NCI-H1092 treated with DMSO at 0.1 percent for 48 hours (cell line): ENCODE results near the gene HSPA2.
"Not testable (repeated sequence)": the region's sequence is repeated elsewhere in the genome, so short reads cannot be mapped to it uniquely, and the experiment has no call there.

Experiments used
- DNase-seq: peaks from one replicate; lab custom pipeline; 2025; lab: John Stamatoyannopoulos, UW

HSPA2 gene

DNA sequence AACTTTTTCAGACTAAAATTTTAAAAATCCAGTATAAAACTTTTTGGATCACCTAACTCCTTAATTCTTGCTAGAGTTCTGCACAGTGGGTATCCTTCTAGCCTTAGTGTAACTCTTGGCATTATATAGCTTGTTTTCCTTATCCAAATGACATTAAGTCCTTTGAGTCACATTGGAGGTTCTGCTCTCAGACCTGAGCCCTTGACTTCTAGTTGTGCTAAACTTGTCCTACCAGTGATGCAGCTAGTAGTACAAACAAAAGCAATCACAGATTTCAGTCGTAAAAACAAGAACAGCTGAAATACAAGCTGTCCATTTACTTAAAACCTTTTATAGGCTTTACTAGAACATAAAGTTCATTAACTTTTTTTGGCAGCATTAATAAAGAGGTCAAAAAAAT, 25.5 kb upstream of the HSPA2 start:
- DNase-seq, result no peak

DNA sequence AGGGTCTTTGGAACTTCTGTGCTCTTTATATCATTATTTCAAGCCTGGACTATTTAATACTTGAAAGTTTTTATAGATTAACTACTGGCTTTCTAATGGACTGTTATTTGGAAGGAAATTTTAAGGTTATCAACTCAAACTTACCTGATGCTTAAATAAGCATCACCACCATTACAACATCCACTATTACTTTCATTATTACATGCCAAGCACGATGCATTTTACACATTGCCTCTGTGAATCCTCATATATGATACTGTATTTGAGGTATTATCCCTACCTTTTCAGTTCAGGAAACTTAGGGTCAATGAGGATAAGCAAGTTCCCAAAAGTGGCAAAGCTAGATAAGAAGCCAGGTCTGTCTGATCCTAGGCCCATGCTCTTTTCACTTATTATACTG, 23.6 kb upstream of the HSPA2 start:
- DNase-seq, result no peak

DNA sequence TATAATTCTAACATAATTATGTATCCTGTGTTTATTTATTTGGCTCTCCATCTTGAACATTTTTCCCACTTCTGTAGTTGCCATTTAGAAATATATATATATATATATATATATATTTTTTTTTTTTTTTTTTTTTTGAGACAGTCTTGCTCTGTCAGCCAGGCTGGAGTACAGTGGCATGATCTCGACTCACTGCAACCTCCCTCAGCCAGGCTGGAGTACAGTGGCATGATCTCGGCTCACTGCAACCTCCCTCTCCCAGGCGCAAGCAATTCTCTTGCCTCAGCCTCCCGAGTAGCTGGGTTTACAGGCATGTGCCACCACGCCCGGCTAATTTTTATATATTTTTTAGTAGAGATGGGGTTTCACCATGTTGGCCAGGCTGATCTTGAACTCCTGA, 22.9 kb upstream of the HSPA2 start:
- not testable (repeated sequence) for DNase-seq

DNA sequence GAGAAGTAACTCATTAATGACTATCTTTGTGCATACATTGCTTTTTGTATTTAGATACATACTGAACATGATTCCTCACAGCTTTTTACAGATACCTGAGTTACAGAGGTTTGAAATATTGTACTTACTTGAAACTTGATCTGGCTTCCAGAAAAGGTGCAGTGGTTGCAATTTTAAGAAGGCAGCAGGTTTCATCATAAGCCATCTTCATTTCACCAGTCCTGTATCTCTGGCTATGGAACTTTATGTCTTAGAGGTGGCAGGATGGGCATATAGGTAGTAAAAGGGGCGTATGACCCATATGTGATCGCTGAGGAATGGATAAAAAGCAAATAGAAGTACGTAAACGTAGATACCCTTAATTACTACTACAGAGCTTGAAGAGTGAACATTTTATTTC, 22.3 kb upstream of the HSPA2 start:
- DNase-seq, result no peak

DNA sequence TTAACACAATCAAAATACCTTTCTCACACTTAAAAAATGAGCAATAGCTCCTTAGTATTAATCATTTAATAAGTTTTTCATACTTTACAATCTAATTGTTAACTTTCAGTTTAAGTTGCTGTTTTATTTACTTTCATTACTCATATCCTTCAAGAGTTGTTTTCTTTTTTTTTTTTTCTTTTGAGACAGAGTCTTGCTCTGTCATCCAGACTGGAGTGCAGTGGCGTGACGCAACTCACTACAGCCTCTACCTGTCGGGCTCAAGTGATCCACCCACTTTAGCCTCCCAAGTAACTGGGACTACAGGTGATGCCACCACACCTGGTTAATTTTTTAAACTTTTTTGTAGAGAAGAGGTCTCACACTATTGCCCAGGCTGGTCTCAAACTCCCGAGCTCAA, 19.8 kb upstream of the HSPA2 start:
- no peak for DNase-seq

DNA sequence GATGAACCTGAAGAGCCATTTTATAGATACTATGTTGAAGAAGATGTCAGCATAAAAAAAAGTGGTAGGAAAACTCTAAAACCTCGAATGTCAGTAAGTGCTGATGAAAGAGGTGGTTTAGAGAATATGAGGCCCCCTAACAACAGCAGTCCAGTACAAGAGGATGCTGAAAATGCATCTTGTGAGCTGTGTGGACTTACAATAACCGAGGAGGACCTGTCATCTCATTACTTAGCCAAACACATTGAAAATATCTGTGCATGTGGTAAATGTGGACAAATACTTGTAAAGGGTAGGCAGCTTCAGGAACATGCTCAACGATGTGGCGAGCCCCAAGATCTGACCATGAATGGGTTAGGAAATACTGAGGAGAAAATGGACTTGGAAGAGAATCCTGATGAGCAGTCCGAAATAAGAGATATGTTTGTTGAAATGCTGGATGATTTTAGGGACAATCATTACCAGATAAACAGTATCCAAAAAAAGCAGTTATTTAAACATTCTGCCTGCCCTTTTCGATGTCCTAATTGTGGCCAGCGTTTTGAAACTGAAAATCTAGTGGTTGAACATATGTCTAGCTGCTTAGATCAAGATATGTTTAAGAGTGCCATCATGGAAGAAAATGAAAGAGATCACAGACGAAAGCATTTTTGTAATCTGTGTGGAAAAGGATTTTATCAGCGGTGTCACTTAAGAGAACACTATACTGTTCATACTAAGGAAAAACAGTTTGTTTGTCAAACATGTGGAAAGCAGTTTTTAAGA, 17.8 kb upstream of the HSPA2 start:
- DNase-seq, result no peak

DNA sequence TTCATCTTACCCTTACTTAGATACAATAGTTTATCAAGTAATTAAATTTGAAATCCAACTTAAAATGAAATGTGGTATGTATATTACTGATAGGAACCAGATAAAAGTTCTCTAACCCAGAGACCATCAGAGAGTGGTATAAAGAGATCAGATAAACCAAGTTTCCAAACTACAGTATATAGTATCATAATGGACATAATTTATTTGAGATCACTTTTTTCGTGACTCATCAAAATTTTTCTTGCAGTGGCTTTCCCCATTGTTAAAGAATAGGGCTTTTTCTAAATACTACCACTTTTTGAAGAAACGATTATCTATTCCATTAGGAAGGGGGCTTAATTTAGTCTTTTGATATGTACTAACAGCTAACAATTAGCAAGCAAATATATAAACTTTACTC, 15.2 kb upstream of the HSPA2 start:
- DNase-seq, result no peak

DNA sequence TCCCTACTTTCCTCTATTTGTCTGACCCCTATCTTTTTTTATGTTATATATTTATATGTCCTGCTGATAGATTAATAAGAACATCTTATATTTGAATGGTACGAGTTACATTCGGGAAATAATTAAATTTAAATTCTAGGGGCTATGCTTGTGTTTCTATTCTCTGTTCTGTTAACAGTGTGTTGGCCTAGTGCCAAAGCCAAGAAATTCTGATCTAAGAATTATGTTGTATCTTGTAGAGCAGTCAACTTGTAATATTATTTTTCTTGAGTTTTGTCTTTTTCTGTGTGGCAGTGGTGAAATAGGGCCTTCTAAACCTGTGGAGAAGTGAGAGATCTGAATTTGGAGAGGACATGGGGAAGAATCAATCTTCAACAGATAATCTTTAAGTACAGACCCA, 9.0 kb upstream of the HSPA2 start:
- no peak for DNase-seq

DNA sequence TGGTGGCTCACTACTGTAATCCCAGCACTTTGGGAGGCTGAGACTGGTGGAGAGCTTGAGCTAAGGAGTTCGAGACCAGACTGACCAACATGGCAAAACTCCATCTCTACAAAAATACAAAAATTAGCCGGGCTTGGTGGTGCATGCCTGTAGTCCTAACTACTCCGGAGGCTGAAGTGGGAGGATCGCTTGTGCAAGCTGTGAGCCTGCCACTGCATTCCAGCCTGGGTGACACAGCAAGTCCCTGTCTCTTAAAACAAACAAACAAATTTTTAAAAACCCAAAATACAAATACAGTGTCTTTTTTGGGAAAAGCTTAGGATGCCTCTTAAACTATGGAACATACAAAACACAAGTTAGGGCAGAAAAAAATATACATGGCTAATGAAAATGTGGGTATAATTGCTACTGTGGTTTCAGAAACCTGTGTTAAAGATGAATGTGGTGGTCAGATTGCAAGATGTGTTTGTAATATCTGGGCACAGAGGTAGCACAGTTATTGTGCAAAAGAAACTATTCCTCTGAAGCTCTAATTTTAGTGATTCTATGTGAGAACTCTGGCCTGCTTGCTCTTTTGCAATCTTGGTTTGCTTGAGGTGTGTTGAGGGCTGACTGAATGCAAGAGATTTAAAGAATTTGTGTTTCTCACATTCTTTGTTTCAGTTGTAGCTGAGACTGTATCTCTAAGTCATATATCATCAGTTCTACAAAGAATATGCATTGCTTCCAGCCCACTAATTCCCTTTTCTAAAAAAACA, 3.9 kb upstream of the HSPA2 start:
- DNase-seq, result no peak

DNA sequence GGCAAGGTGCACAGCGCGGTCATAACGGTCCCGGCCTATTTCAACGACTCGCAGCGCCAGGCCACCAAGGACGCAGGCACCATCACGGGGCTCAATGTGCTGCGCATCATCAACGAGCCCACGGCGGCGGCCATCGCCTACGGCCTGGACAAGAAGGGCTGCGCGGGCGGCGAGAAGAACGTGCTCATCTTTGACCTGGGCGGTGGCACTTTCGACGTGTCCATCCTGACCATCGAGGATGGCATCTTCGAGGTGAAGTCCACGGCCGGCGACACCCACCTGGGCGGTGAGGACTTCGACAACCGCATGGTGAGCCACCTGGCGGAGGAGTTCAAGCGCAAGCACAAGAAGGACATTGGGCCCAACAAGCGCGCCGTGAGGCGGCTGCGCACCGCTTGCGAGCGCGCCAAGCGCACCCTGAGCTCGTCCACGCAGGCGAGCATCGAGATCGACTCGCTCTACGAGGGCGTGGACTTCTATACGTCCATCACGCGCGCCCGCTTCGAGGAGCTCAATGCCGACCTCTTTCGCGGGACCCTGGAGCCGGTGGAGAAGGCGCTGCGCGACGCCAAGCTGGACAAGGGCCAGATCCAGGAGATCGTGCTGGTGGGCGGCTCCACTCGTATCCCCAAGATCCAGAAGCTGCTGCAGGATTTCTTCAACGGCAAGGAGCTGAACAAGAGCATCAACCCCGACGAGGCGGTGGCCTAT, 875 bp downstream of the HSPA2 start:
- DNase-seq, result peak; percentile 73

DNA sequence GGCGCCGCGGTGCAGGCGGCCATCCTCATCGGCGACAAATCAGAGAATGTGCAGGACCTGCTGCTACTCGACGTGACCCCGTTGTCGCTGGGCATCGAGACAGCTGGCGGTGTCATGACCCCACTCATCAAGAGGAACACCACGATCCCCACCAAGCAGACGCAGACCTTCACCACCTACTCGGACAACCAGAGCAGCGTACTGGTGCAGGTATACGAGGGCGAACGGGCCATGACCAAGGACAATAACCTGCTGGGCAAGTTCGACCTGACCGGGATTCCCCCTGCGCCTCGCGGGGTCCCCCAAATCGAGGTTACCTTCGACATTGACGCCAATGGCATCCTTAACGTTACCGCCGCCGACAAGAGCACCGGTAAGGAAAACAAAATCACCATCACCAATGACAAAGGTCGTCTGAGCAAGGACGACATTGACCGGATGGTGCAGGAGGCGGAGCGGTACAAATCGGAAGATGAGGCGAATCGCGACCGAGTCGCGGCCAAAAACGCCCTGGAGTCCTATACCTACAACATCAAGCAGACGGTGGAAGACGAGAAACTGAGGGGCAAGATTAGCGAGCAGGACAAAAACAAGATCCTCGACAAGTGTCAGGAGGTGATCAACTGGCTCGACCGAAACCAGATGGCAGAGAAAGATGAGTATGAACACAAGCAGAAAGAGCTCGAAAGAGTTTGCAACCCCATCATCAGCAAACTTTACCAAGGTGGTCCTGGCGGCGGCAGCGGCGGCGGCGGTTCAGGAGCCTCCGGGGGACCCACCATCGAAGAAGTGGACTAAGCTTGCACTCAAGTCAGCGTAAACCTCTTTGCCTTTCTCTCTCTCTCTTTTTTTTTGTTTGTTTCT, 1.7 kb downstream of the HSPA2 start:
- DNase-seq, result peak; percentile 59

DNA sequence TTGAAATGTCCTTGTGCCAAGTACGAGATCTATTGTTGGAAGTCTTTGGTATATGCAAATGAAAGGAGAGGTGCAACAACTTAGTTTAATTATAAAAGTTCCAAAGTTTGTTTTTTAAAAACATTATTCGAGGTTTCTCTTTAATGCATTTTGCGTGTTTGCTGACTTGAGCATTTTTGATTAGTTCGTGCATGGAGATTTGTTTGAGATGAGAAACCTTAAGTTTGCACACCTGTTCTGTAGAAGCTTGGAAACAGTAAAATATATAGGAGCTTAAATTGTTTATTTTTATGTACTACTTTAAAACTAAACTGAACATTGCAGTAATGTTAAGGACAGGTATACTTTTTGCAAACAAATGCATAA, 2.3 kb downstream of the HSPA2 start:
- no peak for DNase-seq

DNA sequence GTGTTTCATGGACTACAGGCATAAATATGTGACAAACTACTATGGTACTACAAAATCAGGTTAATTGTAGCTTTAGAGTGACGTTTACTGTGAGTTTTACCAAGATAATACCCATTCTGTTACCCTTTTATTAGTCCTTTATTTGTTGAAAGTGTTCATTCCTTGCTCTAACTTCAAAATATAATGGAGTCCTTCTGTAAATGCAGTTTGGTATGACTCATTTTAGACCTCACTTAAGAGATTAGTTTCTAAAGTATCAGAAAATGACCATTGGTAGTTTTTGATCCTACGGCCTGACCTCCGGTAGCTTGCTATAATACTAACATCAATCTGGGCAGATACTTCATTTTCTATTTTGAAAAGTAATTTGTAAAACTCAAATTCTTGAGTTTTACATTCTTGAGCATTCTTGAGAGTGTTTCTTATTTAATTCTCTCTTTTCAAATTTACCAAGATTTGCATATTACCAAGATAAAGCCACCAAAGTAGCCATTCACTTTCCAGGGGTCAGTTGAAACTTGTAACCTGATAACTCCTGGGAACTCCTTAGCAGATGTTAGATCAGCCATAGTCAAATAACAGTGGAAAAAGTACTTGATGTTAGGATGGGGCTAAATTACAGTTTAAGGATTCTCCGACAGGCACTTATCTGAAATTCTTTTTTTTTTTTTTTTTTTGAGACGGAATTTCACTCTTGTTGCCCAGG, 4.2 kb downstream of the HSPA2 start:
- no peak for DNase-seq

DNA sequence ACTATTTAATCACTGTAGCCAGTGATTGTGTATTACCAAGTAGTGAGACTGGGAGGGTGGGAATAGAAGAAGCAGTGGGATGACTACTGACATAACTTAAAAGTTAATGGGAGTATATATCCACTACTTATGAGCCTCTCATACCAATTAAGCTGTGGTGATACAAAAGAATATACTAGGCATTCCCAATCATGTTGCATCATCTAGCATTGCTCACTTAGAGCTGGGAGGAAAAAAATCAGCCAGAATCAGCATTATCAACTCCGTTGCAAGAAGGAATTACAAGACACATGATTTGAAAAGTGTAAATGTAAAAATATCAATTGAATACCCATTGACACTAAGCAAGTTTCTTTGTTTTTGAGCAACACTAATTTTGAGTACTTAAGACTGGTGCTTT, 8.5 kb downstream of the HSPA2 start:
- no peak for DNase-seq

DNA sequence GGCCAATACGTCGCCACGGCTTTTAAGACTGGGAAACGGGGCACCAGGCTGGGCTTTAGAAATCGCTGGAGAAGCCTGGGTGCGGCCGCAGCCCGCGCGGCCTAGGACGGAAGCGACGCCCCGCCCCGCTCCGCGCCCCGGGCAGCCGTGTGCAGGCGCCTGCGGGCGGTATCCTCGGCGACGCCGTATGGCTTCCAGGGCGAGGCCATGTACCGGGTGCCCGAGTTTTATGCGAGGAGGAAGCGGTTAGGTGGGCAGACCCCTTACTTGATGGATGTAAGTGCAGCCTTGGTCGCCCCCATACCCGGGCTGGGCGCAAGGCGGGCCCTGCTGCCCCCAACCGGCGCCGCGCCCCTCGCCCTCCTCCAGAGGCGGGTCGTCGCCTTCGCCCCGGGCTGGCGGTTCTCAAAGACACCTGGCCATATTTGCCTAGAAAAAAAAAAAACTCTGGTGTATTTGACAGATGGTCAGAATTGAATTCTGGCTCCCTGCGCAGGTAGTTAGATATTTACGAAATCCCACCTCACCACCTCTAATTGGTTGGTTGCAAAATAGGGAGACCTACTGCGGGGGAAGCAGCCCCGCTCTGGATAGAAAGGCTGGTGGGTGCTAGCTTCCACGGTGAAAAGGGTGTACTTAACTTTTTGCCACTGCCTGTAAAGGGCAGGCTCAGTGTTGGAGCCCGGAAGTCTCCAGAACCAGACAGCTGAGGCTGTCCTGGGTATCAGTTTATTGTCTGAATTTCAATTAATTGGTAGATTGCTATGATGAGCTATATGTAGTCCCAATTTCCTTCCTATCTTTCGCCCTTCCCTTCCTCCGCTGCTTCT, 9.5 kb downstream of the HSPA2 start, which contains the start of gene PPP1R36:
PPP1R36 (plus strand) TSS at position 171 of the 830 bp plus-strand sequence; CDS start at position 208, 37 bp downstream.
- peak; percentile 80 for DNase-seq

DNA sequence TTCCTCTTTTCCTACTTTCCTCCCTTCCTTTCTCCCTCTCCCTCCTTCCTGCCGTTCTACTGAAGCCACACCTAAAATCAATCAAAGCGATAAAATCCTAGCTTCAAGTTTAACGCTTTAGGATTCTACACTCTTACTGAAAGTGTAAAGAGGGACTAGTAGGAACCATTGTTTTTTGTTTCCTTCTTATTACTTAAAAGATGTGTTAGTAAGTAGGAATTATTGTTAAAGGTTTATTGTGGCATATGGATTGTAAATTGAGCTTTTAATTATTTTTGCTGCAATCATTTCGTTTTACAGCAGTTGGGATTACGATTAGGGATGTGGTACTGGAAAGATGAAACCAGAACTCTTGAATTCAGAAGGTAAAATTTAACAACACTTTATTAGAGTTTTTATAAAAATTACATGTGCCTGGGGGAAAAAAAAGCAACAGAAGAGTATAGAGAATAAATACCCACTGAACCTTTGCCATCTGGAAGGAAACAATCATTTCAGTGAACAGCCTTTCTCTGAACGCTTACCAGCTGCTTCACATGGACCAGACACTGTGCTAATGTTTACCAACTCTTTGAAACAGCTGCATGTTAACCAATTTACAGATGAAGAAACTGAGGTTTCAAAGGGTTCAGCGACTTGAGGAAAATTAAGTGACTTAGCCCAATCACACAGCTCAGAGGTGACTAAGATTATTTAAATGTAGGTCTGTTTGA, 10.2 kb downstream of the HSPA2 start:
- DNase-seq, result peak; percentile 57

DNA sequence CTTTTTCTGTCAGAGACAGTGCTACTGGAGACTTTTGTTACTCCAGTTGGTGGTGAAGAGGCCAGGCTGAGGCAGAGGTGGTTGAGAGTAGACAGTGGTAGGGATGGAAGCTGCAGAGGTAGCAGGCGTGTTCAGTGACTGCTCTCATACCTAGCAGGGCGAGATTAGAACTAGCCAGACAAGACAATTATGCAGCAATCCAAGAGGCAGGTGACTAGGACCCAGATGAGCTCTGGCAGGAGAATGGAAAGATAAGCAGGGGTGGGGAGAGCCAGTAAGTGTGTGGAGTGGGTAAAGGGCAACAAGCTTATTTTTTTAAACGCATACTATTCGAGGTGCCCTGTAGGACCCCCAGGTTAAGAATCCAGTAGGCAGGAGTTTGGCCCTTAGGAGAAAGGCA, 14.0 kb downstream of the HSPA2 start:
- no peak for DNase-seq

DNA sequence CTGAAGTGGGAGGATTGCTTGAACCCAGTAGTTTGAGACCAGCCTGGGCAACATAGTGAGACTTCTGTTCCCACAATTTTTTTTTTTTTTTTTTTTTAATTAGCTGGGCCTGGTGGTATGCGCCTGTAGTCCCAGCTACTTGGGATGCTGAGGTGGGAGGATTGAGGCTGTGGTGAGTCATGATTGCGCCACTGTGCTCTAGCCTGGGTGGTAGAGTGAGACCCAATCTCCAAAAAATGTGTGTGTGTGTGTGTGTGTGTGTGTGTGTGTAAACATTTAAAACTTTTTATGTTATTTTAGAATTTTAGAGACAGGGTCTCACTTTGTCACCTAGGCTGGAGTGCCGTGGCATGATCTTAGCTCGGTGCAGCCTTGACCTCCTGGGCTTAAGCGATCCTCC, 16.0 kb downstream of the HSPA2 start:
- DNase-seq, result no peak

DNA sequence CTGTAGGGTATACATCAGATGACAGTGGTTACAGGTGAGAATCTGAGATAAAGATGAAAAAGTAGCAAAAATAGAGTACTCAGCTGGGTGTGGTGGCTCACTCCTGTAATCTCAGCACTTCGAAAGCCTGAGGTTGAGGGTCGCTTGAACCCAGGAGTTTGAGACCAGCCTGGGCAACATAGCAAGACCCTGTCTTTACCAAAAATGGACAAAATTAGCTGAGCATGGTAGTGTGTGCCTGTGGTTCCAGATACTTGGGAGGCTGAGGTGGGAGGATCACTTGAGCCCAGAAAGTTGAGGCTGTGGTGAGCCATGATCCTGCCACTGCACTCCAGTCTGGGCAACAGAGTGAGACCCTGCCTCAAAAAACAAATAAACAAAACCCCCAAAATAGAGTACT, 17.7 kb downstream of the HSPA2 start:
- not testable (repeated sequence) for DNase-seq

DNA sequence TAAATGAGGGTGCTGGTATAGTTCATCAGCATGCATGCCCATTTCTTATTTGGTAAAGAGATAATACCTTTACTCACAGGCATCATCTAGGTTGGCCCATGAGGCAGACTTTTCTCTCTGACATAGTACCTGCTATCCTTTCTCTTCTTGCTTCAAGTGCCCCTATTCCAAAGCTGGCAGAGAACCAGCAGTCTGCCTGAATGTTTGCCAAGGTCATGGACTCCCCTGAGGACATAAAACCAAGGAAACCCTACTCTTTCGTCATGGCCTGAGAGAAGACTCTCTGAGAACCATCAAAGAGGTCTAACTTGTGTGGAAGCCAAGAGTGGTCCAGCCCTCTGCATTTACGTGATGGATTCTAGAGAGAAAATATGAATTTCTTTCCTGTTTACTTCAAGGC, 21.1 kb downstream of the HSPA2 start:
- no peak for DNase-seq
